HepG2 (cell line): ENCODE results near the gene ABCD1. TPM values are rescaled to one million over a fixed set of nuclear protein-coding genes. Genes with fewer than 3 reads are reported as not detected.

ENCODE experiments used
- AHR ChIP-seq: IDR thresholded peaks from 2 replicates; pipeline ENCODE4 v1.6.1; 2018; ENCODE audit warnings: missing genetic modification reagents, missing compliant biosample characterization
- ATF1 ChIP-seq: IDR thresholded peaks from 2 replicates; pipeline ENCODE4 v1.6.1; 2016; ENCODE audit warnings: mild to moderate bottlenecking, control low read depth
- FOSL2 ChIP-seq: sonication (generic); formaldehyde crosslinking; IDR thresholded peaks from 2 replicates; pipeline ENCODE4 v1.4.0; 2020; ENCODE audit warnings: missing genetic modification reagents
- KDM5B ChIP-seq: sonication (generic); formaldehyde crosslinking; IDR thresholded peaks from 2 replicates; pipeline ENCODE4 v1.4.0; 2020; ENCODE audit warnings: missing genetic modification reagents, mild to moderate bottlenecking, borderline replicate concordance
- KLF12 ChIP-seq: sonication (generic); formaldehyde crosslinking; IDR thresholded peaks from 2 replicates; pipeline ENCODE4 v1.4.0; 2020; ENCODE audit warnings: missing genetic modification reagents, borderline replicate concordance
- MNT ChIP-seq: fragments of 450-650 bp; IDR thresholded peaks from 2 replicates; pipeline ENCODE4 v1.6.1; 2016
- NCOA2 ChIP-seq: sonication (generic); formaldehyde crosslinking; IDR thresholded peaks from 2 replicates; pipeline ENCODE4 v1.8.0; 2022; ENCODE audit warnings: inconsistent platforms
- NONO ChIP-seq, 2 experiments: fragments of 450-650 bp in 1 of 2; sonication (generic) in 1 of 2; formaldehyde crosslinking in 1 of 2; IDR thresholded peaks in 1 of 2; conservative IDR thresholded peaks in 1 of 2; 2 replicates each; pipeline versions ENCODE4 v1.6.1 to v1.8.0; 2017 to 2022; ENCODE audit warnings: mild to moderate bottlenecking in 1 of 2, missing genetic modification reagents in 1 of 2, moderate library complexity in 1 of 2
- NR2F6 ChIP-seq, 2 experiments: IDR thresholded peaks; 2 replicates each; pipeline ENCODE4 v1.6.1; 2016; ENCODE audit warnings: antibody characterized with exemption in 1 of 2, mild to moderate bottlenecking in 1 of 2
- RARA ChIP-seq: IDR thresholded peaks from 2 replicates; pipeline ENCODE4 v1.6.1; 2016; ENCODE audit warnings: missing genetic modification reagents, missing compliant biosample characterization
- SYNCRIP ChIP-seq: fragments of 200-400 bp; formaldehyde crosslinking; IDR thresholded peaks from 2 replicates; pipeline ENCODE4 v1.6.1; 2018; ENCODE audit warnings: mild to moderate bottlenecking, low read depth, low read length; ENCODE audit not compliant: insufficient read depth
- TBX2 ChIP-seq: sonication (generic); formaldehyde crosslinking; IDR thresholded peaks from 2 replicates; pipeline ENCODE4 v1.5.0; 2020; ENCODE audit warnings: missing genetic modification reagents, mild to moderate bottlenecking, borderline replicate concordance
- TEAD2 ChIP-seq: sonication (generic); formaldehyde crosslinking; IDR thresholded peaks from 2 replicates; pipeline ENCODE4 v1.9.0; 2021; ENCODE audit warnings: missing genetic modification reagents
- TFDP1 ChIP-seq: IDR thresholded peaks from 2 replicates; pipeline ENCODE4 v1.6.1; 2016; ENCODE audit warnings: missing compliant biosample characterization, missing genetic modification reagents, borderline replicate concordance
- ZBTB2 ChIP-seq: sonication (generic); formaldehyde crosslinking; IDR thresholded peaks from 2 replicates; pipeline ENCODE4 v1.8.0; 2022; ENCODE audit warnings: low read depth, missing genetic modification reagents
- ZNF12 ChIP-seq: sonication (generic); formaldehyde crosslinking; IDR thresholded peaks from 2 replicates; pipeline ENCODE4 v1.5.0; 2020; ENCODE audit warnings: missing genetic modification reagents
- ZNF235 ChIP-seq: sonication (generic); formaldehyde crosslinking; IDR thresholded peaks from 2 replicates; pipeline ENCODE4 v1.8.1; 2023; ENCODE audit warnings: mild to moderate bottlenecking, missing genetic modification reagents, borderline replicate concordance
- ZNF333 ChIP-seq: sonication (generic); formaldehyde crosslinking; IDR thresholded peaks from 2 replicates; pipeline ENCODE4 v1.4.0; 2020; ENCODE audit warnings: mild to moderate bottlenecking, missing genetic modification reagents, borderline replicate concordance
- ZNF337 ChIP-seq: sonication (generic); formaldehyde crosslinking; IDR thresholded peaks from 2 replicates; pipeline ENCODE4 v1.5.1; 2020; ENCODE audit warnings: missing genetic modification reagents, low read depth, mild to moderate bottlenecking, borderline replicate concordance
- ZNF556 ChIP-seq: sonication (generic); formaldehyde crosslinking; IDR thresholded peaks from 2 replicates; pipeline ENCODE4 v1.4.0; 2020; ENCODE audit warnings: mild to moderate bottlenecking, missing genetic modification reagents, borderline replicate concordance
- ZNF572 ChIP-seq: sonication (generic); formaldehyde crosslinking; IDR thresholded peaks from 2 replicates; pipeline ENCODE4 v1.5.1; 2020; ENCODE audit warnings: mild to moderate bottlenecking, missing genetic modification reagents
- polyA plus RNA-seq, 8 experiments: library from polyadenylated mRNA; depleted of rRNA in 3 of 8; stranded (reverse) in 7 of 8; unstranded in 1 of 8; fragments of >200 nt; fragmentation: Illumina TruSeq in 4 of 8; extraction: Trizol in 4 of 8; gene quantifications; 2 replicates each; pipeline versions ENCODE4 v1.2.1 to v1.2.3, GENCODE V29; 2011 to 2016; ENCODE audit warnings: low read depth in 4 of 8, missing spikeins in 1 of 8, mixed read lengths in 1 of 8; ENCODE audit not compliant: insufficient read depth in 1 of 8
- total RNA-seq, 5 experiments: library from RNA; depleted of rRNA; stranded (reverse); fragments of >200 nt; fragmentation: Illumina TruSeq; extraction: Trizol; gene quantifications; 2 replicates each; pipeline ENCODE4 v1.2.3, GENCODE V29; 2016; ENCODE audit warnings: low read depth in 1 of 5
- TF ChIP-seq, protein P1 (sequence below): sonication (generic); formaldehyde crosslinking; IDR thresholded peaks from 2 replicates; pipeline ENCODE4 v1.5.1; 2020; ENCODE audit warnings: missing genetic modification reagents, mild to moderate bottlenecking, borderline replicate concordance
- TF ChIP-seq, protein P2 (sequence below): sonication (generic); formaldehyde crosslinking; IDR thresholded peaks from 2 replicates; pipeline ENCODE4 v1.5.0; 2020; ENCODE audit warnings: missing genetic modification reagents, mild to moderate bottlenecking, borderline replicate concordance

ABCD1 gene
- total and polyA plus RNA-seq, 2 of the 13 experiments (the other 11 are each of a cell fraction or from before 2014, with no cell fraction given): 11.4 to 15.9 TPM

GRCh38 chrX:153763298-153763932, 38.8 kb downstream of the ABCD1 start (continued):
- TF ChIP-seq TFDP1 (CRISPR knock-in tag) (peak; percentile 41; the same call in 1 of the 2 replicates), ZNF572 (CRISPR knock-in tag) (no peak), MNT (peak; percentile 23; the same call in 1 of the 2 replicates), ZNF337 (CRISPR knock-in tag) (no peak), ZNF235 (CRISPR knock-in tag) (no peak), ZNF333 (CRISPR knock-in tag) (no peak), ATF1 (CRISPR knock-in tag) (no peak), AHR (CRISPR knock-in tag) (no peak), KLF12 (CRISPR knock-in tag) (no peak), ZBTB2 (CRISPR knock-in tag) (no peak), TEAD2 (CRISPR knock-in tag) (0 out of 2 replicates have a peak, but pooled peaks have one; percentile 34), FOSL2 (CRISPR knock-in tag) (0 out of 2 replicates have a peak, but pooled peaks have one; percentile 3), NONO (IDR thresholded peaks at IDR 0.05) (no peak), NONO (CRISPR knock-in tag; conservative IDR thresholded peaks at IDR 0.05) (0 out of 2 replicates have a peak, but pooled peaks have one; percentile 25), ZNF556 (0 out of 2 replicates have a peak, but pooled peaks have one; percentile 10), NR2F6 (IDR thresholded peaks at IDR 0.05) (no peak), NR2F6 (CRISPR knock-in tag; IDR thresholded peaks at IDR 0.05) (0 out of 2 replicates have a peak, but pooled peaks have one; percentile 6), RARA (peak; percentile 36; the same call in 1 of the 2 replicates), ZNF12 (no peak), SYNCRIP (no peak), KDM5B (CRISPR knock-in tag) (0 out of 2 replicates have a peak, but pooled peaks have one; percentile 0), TBX2 (CRISPR knock-in tag) (no peak), NCOA2 (CRISPR knock-in tag) (no peak)
- TF ChIP-seq, protein P1, sequence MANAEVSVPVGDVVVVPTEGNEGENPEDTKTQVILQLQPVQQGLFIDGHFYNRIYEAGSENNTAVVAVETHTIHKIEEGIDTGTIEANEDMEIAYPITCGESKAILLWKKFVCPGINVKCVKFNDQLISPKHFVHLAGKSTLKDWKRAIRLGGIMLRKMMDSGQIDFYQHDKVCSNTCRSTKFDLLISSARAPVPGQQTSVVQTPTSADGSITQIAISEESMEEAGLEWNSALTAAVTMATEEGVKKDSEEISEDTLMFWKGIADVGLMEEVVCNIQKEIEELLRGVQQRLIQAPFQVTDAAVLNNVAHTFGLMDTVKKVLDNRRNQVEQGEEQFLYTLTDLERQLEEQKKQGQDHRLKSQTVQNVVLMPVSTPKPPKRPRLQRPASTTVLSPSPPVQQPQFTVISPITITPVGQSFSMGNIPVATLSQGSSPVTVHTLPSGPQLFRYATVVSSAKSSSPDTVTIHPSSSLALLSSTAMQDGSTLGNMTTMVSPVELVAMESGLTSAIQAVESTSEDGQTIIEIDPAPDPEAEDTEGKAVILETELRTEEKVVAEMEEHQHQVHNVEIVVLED: no peak
- TF ChIP-seq, protein P2, sequence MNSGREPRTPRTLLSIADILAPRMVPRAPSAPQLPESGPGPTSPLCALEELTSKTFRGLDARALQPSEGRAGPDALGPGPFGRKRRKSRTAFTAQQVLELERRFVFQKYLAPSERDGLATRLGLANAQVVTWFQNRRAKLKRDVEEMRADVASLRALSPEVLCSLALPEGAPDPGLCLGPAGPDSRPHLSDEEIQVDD (CRISPR knock-in tag): no peak
